TTC549 (cell line): ENCODE measurements around the gene KRT77.

Source experiments
- FAIRE-seq: peaks from 2 replicates; lab custom pipeline; 2012; peaks lifted over from hg19 to GRCh38; lab: Jason Lieb, UNC

Gene KRT77

DNA sequence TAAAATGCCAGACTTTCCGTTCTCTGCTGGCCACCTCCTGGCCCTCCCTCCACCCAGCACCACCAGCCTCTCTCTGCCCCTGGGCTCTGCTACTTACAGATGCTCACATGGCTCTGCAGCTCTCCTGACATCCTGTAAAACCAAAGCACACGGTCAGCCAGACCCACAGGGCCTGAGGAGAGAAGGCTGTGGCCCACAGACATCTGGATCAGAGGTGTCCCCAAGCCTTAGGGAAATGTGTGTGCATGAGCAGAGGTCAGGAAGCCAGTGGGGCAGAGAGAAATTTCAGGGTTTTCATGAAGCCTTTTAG is 11.5 kb downstream of the KRT77 start:
- FAIRE-seq, result no peak

DNA sequence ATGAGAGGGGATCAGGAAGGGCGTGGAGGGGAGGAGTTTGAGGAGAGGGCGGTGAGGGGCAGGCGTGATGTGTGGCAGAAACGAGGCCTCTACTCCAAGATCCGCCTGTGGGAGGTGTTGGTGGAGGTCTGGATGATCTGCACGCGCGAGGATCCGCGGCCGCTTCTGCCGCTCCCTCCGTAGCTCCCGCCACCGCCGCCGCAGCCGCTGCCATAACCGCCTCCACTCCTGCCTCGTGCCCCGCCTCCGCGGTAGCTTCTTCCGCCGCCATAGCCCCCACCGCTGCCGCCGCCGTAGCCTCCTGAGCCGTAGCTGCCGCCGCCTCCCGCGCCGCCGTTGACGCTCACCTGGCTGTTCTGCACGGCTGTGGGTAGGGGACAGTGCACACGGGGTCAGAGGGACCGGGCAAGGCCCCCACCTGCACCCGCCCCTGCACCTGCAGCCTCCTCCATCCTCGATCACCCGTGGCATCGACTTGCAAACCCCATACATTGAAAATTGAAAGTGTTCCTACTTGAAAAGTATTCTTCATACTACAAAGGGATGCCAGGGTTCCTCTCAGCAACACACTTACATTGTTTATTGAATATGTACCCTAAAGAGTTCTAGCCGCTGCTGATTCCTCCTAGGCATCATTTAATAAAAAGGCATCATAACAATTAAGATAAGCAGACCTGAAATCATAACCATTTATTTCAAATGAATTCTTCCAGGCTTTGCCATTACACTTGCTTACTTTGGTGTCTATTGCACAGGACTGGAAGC is 12.1 kb downstream of the KRT77 start:
- no peak for FAIRE-seq

DNA sequence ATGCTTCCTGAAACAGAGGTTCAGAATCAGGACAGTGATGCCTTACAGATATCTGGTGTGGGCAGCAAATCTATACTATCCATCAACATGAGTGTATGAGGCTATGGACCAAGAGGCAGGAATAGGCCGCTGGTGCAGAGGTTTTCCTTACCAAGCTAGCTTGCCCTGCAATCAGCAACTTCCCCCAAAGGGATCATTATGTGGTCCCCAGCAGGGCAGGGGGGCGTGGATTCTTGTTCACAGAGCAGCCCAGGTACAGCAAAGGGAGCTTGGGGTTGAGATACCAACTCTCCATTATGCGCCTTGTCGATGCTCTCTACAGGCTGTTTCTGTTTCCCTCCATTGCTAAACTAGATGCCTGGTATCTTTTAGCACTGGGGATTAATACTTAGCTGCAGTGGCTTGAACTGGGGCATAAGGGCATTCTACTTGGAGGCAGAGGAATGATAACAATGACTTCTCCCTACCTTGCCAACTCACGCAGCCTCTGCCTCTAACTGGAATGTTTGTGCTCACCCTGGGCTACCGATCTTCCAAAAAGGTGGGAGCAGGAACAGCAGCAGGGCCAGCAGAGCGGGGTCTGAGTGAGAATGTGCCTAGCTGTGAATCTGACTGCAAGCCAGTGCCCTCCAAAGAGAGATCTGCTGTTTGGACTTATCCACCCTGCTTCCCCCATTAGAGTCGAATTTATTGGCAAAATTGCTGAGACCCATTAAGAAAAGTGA is 12.8 kb downstream of the KRT77 start:
- FAIRE-seq, result no peak

DNA sequence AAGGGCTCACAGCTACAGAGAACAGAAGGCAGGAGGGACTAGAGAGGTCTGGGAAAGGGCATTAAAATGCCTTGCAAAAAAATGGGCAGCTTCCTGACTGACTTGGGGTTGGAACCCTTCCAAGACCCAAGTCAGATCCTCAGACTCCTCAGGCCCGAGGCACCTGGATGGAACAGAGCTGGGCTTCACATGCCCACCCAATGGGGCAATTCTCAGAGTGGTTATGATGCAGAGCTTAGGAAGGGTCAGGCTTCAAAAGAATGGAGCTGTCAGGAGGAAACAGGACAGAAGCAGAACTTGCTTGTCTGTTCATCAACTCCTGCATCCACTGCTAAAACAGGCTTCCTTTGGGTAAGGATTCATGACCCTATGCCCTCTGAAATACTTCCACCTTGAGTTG is 13.4 kb downstream of the KRT77 start:
- no peak for FAIRE-seq

DNA sequence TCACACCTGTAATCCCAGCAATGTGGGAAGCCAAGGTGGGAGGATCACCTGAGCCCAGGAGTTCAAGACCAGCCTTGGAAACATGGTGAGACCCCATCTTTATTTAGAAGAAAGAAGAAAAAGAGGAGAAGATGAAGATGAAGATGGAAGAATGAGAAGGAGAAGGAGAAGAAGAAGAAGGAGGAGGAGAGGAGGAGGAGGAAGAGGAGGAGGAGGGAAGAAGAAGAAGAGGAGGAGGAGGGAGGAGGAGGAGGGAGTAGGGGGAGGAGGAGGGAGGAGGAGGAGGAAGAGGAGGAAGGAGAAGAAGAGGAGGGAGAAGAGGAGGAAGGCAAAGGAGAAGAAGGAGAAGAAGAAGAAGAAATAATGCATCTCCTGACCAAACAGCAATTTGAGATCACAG is 14.1 kb downstream of the KRT77 start:
- FAIRE-seq, result no peak

DNA sequence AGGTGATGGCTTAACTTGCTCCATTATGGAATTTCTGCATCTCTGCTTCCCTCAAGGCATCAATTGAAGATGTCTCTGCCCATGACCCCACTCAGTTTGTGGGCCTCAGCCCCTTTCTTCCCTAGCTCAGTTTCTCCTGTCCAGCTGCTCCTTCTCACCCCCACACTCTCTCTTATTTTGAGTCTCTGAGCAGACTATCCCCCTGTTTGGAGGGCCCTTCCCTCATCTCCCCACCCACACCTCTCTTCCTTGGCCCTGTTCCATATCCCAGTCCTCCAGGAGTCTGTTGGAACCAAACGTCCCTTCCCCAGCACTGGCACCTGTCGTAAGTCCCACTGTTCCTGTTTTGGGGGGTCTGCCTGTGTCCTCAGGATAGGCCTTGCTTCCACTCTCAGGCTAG is 14.8 kb downstream of the KRT77 start:
- no peak for FAIRE-seq

DNA sequence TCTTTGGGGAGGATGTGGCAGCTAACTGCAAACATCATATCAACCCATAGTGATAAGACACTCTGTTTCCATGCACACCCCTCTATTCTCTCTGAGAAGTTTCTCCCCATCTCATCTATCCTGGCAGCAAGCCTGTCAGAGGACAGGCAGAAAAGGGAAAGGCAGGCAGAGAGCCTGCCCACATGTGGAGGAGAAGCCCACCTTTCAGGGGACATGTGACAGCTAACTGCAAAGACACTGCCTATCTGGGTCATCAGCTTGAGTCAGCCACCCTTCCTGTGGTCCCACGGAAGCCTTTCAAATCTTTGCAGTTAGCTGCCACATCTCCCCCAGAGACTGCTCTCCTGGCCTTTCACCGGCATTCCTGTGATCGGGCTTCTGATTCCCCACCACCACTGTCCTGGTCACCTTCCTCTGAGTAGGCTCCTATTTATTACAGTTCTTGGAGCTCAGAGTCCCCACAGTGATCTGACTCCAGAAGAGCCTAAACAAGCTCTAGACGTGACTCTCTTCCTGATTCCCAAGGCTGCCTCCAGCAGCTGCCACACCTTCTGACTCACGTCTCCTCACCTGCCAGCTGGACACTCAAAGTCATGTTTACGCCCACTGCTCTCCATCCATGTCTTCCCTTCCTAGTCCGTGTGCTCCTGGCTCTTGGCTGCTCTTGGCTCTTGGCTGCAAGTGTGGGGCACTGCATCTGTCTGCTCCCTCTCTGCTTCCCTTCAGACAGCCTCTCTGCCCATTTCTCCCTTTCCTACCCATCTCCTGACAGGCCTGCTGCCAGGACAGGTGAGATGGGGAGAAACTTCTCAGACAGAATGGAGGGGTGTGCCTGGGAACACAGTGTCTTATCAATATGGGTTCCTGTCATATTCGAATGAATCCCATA is 15.6 kb downstream of the KRT77 start:
- no peak for FAIRE-seq

DNA sequence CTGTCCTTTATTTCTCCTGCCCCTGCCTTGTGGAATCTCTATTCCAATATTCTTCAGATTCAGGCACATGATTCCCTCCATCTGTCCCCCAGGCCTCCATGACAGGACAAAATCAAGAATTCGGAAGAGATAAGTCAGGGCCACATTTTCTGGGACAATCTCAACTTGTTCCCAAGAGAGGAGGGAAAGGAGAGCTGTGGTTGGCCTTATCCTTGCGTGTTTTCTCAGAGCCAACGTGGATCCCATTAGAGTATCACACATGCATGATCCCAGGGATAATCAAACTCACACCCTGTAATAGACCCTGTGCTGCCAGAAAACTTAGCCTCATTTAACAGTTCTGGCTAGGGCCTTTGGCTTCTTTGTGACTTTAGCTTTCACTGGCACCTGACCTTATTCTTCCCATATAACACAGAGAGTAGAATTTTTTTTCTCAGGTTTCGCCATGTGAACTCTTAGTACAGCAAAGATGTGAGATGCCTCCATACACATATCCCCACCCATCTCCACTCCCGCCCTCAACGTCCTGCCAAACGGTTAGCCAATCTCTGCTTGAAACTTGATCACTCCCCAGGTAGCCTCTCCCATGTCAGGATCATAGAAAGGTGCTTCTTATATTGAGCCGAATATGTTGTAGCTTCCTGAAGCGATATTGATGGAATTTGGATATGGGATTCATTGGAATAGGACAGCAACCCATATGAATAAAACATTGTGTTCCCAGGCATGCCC is 16.4 kb downstream of the KRT77 start:
- FAIRE-seq, result no peak

DNA sequence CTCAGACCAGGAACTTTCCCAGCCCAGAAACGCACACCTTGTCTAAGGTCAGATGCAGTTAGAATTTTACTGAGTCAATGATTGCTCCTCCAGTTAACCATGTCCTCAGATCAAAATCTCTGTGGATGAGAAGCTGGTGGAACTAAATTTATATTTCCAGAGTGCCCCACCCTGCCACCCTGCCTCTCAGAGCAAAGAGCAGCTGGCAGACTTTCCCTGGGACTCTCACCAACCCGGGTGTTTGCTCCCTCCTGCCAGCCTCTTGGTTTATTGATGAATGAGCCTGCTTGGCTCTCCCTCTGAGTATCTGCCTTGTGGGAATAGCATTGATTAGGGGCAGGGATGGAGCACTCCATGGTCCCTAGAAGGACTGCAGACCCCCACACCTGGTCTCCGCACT is 17.3 kb downstream of the KRT77 start:
- no peak for FAIRE-seq

DNA sequence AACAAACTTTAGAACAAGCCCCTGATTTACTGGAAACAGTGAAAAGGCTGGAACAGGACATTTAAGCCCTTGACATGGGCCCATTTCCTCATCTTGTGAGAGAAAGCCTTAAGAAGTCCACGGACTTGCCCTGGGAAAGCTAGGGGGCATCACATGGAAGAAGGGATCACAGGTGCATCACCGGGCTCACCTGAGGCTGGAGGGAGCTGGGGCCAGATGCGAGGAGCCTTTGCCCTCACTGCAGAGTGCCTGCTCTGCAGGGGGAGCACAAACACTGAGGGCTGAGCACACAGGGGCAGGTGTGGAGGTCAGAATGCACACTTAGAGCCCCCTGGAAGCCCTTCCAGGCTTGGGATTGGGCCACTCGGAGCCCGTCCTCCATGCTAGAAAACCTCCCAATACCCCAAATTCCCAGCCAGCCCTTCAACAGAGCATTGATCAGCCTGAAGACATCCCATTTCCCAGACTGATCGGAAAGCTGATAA is 17.9 kb downstream of the KRT77 start:
- FAIRE-seq, result no peak

DNA sequence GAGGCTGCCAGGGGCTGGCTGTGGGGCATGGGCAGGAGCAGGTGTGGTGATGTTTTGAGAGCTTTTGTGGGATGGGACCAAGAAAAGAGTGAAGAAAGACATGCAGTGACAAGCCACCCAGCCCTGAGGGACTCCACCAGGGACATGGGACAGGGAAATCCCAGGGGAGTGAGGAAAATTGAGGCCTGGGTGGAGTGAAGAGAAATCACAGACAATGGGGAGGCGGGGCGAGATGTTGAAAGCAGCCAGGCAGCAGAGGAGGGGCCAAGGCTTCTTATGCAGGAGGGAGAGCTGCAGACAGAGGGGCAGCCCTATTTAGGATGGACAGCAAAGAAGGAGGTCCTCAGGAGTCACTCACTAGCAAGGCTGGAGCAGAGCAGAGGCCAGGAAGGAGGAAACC is 18.9 kb downstream of the KRT77 start:
- no peak for FAIRE-seq

DNA sequence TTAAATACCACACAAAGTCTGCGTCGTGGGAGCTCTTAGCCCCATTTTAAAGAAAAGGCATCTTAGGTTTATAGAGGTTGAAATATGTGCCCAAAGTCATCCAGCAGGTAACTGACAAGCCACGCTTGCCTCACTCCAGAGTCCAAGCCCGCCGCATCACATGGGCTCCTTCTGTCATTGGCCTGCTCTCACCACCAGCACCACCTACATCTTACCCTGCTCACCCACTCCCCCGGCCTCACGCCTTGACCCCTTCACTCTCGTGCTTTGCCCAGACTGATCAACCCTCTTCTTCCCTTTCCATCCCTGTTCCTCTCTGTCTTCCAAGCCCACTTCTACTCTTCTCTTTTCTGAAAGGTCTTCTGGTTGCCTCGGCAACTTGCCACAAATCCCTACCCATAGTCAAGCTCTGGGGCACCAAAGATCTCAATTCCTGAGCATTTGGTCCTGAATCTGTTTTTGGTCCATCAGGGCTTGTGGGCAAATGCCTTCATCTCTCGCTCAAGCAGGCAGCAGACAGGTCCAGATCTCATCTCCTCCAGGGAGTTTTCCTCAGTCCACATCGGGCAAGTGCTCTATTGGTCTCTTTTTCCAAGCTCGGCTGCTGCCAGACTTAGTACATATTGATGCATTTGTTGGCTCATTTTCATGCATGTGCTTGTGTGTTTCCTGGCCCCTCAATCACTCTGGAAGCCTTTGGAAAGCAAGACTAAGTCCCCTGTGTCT is 19.6 kb downstream of the KRT77 start:
- no peak for FAIRE-seq

DNA sequence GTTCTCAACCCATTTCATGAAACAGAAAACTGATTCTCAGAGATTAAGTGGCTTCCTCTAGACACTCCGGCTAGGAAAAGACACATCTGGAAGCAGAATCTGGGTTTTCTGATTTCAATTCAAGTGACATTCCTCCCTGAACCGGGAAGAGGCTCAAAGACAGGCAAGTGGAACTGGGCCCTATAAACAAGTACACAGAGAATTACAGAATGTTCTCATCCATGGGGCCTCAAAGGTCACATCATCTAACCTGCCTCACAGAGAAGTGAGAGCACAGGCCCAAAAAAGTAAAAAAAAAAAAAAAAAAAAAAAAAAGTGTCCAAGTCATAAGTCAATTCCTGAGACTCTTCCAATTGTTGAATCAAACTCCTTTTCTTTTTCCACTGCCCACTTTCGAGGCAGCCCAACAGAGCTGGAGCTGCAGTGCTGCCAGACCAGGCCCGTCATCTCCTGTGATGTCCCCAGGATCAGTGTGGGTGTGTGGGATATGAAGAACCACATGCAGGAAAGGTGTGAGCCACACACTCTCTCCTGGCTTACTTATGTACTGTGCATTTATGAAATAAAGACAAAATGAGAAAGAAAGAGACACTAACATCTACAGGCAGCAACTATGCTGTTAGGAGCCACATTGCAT is 20.3 kb downstream of the KRT77 start:
- FAIRE-seq, result no peak

DNA sequence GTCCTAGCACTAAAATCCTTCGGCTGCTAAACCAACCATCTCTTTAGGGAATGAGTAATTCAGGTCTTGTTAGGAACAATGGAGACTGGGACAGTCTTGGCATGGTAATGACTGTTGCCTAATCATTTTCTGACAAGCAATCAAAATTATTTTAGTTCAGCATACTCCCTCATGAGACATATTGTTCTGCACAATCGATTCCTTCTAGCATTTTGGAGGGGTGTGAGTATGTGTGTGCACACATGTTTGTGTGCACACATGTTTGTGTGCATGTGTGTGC is 21.0 kb downstream of the KRT77 start:
- no peak for FAIRE-seq

DNA sequence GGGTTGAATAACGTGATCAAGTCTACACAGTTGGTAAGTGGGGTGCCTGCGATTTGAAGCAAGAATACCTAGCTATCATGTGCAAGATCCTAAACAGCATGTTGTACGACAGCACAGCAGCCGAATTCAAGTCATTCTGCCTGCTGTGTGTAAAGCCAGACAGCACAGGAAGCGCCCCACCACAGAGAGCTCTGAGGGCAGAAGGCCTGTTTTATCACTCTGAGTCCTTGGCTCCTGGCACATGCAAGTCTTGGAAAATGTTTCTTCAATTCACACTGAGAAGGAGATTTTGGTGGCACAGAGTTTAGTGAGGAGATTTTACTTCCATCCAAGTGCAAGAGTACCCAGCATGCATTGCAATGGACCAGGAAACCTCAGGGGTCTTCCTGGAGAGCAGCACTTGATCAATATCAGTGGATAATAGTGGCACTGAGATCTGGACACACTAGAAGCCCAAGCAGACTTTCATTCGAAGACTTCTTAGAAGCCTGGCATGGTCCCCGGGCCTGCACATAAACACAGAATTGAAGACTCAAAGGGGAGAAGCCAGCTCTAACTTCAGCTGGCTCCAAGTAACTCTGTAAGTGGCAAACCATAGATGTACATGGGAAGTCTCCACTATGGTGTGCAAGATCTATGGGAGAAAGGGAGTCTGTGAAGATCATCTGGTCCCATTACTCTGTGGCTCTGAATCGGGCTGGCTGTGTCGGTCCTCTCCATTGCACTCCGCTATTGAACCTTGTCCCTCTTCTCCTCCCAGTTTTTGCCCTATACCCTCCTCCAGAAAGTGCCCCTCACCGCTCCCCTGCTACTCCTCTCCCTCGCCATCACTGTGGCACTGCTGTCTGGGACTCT is 21.6 kb downstream of the KRT77 start:
- FAIRE-seq, result no peak

DNA sequence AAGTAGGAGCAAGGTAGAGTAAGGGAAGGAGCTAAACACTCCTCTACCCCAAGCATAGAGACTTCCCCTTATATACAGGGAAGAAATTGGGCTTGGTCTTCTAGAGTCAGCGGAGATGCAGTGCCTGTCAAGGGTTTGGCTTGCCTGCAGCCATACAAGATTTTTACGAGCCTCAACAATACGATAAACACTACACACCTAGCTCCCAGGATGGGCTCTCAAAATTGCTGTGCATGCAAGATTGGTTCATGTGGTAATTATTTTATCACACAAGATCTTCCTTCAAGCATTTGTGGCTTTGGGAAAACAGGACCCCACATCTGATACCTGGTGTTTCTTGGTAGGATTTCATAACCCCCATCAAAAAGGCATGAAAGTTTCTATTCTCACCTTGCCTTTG is 23.0 kb downstream of the KRT77 start, which contains the start of gene KRT1:
KRT1 (minus strand) TSS at position 45 of the 400 bp plus-strand sequence. CDS start 59 bp downstream, outside the sequence.
- FAIRE-seq, result no peak

DNA sequence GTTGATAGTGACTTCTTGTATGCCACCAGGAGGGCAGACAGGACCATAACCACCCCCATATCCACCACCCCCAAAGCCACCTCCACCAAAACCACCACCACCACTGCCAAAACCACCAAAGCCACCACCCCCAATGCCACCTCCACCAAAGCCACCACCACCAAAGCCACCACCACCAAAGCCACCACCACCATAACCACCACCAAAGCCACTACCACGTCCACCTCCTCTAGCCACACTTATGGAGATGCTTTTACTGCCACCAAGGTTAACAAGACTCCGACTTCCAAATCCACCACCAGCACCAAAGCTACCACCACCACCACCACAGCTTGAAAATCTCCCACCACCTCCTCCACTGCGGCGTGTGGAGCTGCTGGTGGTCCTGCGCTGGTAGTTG is 23.4 kb downstream of the KRT77 start:
- FAIRE-seq, result no peak

DNA sequence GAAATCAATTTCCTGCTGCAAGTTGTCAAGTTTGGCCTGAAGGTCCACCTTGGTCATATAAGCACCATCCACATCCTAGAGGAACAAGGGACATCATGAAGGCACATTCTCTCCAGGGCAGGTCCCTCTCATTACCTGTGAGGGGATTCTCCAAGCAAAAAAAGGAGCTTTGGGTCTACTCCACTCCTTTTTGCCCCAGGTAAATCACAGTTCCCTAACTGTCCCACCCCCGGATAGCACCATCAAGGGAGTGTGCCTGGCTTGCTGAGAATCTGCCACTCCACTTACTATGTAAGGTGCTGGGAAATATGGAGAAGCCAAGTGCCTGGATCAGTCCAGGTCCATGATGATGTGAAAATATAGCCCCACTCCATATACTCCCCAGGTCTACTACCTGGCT is 25.7 kb downstream of the KRT77 start:
- no peak for FAIRE-seq

DNA sequence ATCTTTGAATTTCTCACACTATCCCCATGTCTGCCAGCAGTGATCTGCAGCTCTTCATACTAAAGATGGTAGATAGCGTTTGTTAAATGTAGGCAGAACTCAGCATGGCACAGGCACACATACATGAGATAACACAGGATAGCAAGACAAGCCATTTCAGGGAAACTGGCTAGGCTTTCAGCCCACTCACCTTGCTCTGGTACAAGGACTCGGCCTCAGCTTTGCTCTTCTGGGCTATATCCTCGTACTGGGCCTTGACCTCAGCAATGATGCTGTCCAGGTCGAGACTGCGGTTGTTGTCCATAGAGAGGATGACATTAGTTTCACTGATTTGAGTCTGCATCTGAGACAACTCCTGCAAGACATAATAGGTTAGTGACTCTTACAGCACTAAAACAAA is 26.2 kb downstream of the KRT77 start:
- FAIRE-seq, result no peak

DNA sequence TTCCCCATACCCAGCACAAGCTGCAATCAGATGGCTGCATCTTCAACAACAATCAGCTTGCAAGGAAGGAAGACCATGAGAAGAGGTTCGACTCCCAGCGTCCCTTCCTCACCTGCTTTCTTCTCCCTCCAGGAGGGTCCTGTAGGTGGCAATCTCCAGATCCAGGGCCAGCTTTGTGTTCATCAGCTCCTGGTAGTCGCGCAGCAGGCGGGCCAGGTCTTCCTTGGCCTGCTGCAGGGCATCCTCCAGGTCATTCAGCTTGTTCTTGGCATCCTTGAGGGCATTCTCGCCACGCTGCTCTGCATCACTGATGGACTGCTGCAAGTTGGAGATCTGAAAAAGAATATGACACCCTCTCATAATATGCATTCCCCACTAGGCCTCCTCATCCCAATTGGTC is 27.2 kb downstream of the KRT77 start:
- no peak for FAIRE-seq
